Right lobe of liver (tissue), 4 donors: ENCODE data around the gene PXK.

ENCODE experiments used
- POLR2A ChIP-seq: fragments of 450-650 bp; IDR thresholded peaks from one replicate; pipeline ENCODE4 v1.6.1; 2017; ENCODE audit warnings: antibody characterized with exemption, mild to moderate bottlenecking
- TF ChIP-seq, protein P1 (sequence below), 4 donors: fragments of 200-600 bp in 3 of 4; fragments of 450-650 bp in 1 of 4; IDR thresholded peaks; one replicate each; pipeline versions ENCODE4 v1.5.1 to v1.8.0; 2016 to 2022; ENCODE audit warnings: antibody characterized with exemption in 4 of 4, mild to moderate bottlenecking in 2 of 4
- donor health status: DM: no; HTN: no; CAD: no.
- donor health status: DM: no; HTN: no; CAD: no.
- donor health status: DM: no; HTN: yes; CAD: no.

- TF ChIP-seq, protein P1, sequence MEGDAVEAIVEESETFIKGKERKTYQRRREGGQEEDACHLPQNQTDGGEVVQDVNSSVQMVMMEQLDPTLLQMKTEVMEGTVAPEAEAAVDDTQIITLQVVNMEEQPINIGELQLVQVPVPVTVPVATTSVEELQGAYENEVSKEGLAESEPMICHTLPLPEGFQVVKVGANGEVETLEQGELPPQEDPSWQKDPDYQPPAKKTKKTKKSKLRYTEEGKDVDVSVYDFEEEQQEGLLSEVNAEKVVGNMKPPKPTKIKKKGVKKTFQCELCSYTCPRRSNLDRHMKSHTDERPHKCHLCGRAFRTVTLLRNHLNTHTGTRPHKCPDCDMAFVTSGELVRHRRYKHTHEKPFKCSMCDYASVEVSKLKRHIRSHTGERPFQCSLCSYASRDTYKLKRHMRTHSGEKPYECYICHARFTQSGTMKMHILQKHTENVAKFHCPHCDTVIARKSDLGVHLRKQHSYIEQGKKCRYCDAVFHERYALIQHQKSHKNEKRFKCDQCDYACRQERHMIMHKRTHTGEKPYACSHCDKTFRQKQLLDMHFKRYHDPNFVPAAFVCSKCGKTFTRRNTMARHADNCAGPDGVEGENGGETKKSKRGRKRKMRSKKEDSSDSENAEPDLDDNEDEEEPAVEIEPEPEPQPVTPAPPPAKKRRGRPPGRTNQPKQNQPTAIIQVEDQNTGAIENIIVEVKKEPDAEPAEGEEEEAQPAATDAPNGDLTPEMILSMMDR (IDR thresholded peaks at IDR 0.05) = no peak
- no peak for TF ChIP-seq POLR2A
Observed at GRCh38 chr3:58347984-58348383, 15.3 kb downstream of the PXK start.
